H9 (cell line): Measurements from ENCODE around the gene BSDC1. TPM values are rescaled to one million over a fixed set of nuclear protein-coding genes. Genes with fewer than 3 reads are reported as not detected.

Experiments
- DNase-seq: peaks from one replicate; pipeline ENCODE4 v3.0.0-alpha.2; 2017
- H2AFZ ChIP-seq: one replicate; pipeline ENCODE4 v1.6.1; 2013; ENCODE audit warnings: mild to moderate bottlenecking, low read length, control low read depth, moderate library complexity
- H2AK5ac ChIP-seq: 2 replicates; pipeline ENCODE4 v1.6.1; 2013; ENCODE audit warnings: low read length, control low read depth, mixed read lengths; ENCODE audit not compliant: insufficient read length
- H2BK120ac ChIP-seq: one replicate; pipeline ENCODE4 v1.6.1; 2013; ENCODE audit warnings: low read depth, mild to moderate bottlenecking, low read length, control low read depth, inconsistent platforms; ENCODE audit not compliant: poor library complexity, severe bottlenecking
- H2BK12ac ChIP-seq: 2 replicates; pipeline ENCODE4 v1.6.1; 2013; ENCODE audit warnings: low read length, control low read depth, mixed read lengths, low read depth; ENCODE audit not compliant: insufficient read length
- H2BK15ac ChIP-seq: 2 replicates; pipeline ENCODE4 v1.6.1; 2013; ENCODE audit warnings: low read depth, low read length, control low read depth
- H2BK20ac ChIP-seq: one replicate; pipeline ENCODE4 v1.6.1; 2013; ENCODE audit warnings: low read depth, mild to moderate bottlenecking, low read length, control low read depth, inconsistent platforms; ENCODE audit not compliant: poor library complexity, severe bottlenecking
- H2BK5ac ChIP-seq: 2 replicates; pipeline ENCODE4 v1.6.1; 2013; ENCODE audit warnings: low read length, control low read depth, mixed read lengths; ENCODE audit not compliant: insufficient read length
- H3K14ac ChIP-seq: 2 replicates; pipeline ENCODE4 v1.6.1; 2013; ENCODE audit warnings: low read length, control low read depth; ENCODE audit not compliant: insufficient read depth
- H3K18ac ChIP-seq: 2 replicates; pipeline ENCODE4 v1.6.1; 2013; ENCODE audit warnings: low read depth, mild to moderate bottlenecking, mixed read lengths, low read length, control low read depth; ENCODE audit not compliant: insufficient read length
- H3K23ac ChIP-seq: 2 replicates; pipeline ENCODE4 v1.6.1; 2013; ENCODE audit warnings: low read length, control low read depth, mixed read lengths, low read depth; ENCODE audit not compliant: insufficient read length
- H3K23me2 ChIP-seq: 2 replicates; pipeline ENCODE4 v1.6.1; 2013; ENCODE audit warnings: low read depth, mild to moderate bottlenecking, mixed read lengths, low read length, control low read depth; ENCODE audit not compliant: insufficient read length, poor library complexity, severe bottlenecking
- H3K27ac ChIP-seq: 2 replicates; pipeline ENCODE4 v1.5.1; 2013; ENCODE audit warnings: low read length, control low read depth, mixed read lengths, low read depth; ENCODE audit not compliant: insufficient read length
- H3K27me3 ChIP-seq: 2 replicates; pipeline ENCODE4 v1.6.1; 2013; ENCODE audit warnings: low read length, control low read depth, inconsistent platforms; ENCODE audit not compliant: insufficient read depth
- H3K4ac ChIP-seq: 2 replicates; pipeline ENCODE4 v1.6.1; 2013; ENCODE audit warnings: low read depth, mild to moderate bottlenecking, control low read depth, inconsistent platforms, low read length, moderate library complexity
- H3K4me1 ChIP-seq: 2 replicates; pipeline ENCODE4 v1.6.1; 2013; ENCODE audit warnings: low read length, control low read depth, inconsistent platforms; ENCODE audit not compliant: insufficient read depth
- H3K4me2 ChIP-seq: 2 replicates; pipeline ENCODE4 v1.6.1; 2013; ENCODE audit warnings: low read length, control low read depth, mixed read lengths; ENCODE audit not compliant: insufficient read length, insufficient read depth
- H3K56ac ChIP-seq: 2 replicates; pipeline ENCODE4 v1.6.1; 2013; ENCODE audit warnings: low read depth, mild to moderate bottlenecking, mixed read lengths, low read length, control low read depth; ENCODE audit not compliant: insufficient read length
- H3K79me1 ChIP-seq: 2 replicates; pipeline ENCODE4 v1.6.1; 2013; ENCODE audit warnings: low read depth, mild to moderate bottlenecking, moderate library complexity, low read length, control low read depth, inconsistent platforms; ENCODE audit not compliant: insufficient read depth, poor library complexity, severe bottlenecking
- H3K79me2 ChIP-seq: 2 replicates; pipeline ENCODE4 v1.6.1; 2013; ENCODE audit warnings: low read length, control low read depth, inconsistent platforms; ENCODE audit not compliant: insufficient read depth
- H3K9ac ChIP-seq: 2 replicates; pipeline ENCODE4 v1.6.1; 2013; ENCODE audit warnings: low read length, control low read depth, mixed read lengths; ENCODE audit not compliant: insufficient read length; ENCODE audit errors: extremely low read depth
- H3K9me3 ChIP-seq: one replicate; pipeline ENCODE4 v1.6.1; 2013; ENCODE audit warnings: low read depth, low read length, inconsistent platforms; ENCODE audit not compliant: control insufficient read depth
- H3T11ph ChIP-seq: one replicate; pipeline ENCODE4 v1.6.1; 2013; ENCODE audit warnings: mild to moderate bottlenecking, low read length, control low read depth, inconsistent platforms
- H4K20me1 ChIP-seq: one replicate; pipeline ENCODE4 v1.6.1; 2013; ENCODE audit not compliant: control insufficient read depth, insufficient read length, insufficient read depth
- H4K5ac ChIP-seq: 2 replicates; pipeline ENCODE4 v1.6.1; 2013; ENCODE audit warnings: low read depth, mild to moderate bottlenecking, mixed read lengths, low read length, control low read depth; ENCODE audit not compliant: insufficient read length
- H4K8ac ChIP-seq: replicated peaks from 2 replicates; pipeline ENCODE4 v1.6.1; 2013; ENCODE audit warnings: low read length, control low read depth, mixed read lengths, low read depth; ENCODE audit not compliant: insufficient read length
- H4K91ac ChIP-seq: 2 replicates; pipeline ENCODE4 v1.6.1; 2013; ENCODE audit warnings: low read depth, mild to moderate bottlenecking, moderate library complexity, mixed read lengths, low read length, control low read depth; ENCODE audit not compliant: insufficient read length
- H3K27ac Mint-ChIP-seq, 3 experiments: 2 replicates in 2 of 3; 3 replicates in 1 of 3; pipeline ENCODE4 v1.8.0; 2020 to 2021; ENCODE audit warnings: mixed read lengths in 3 of 3, mild to moderate bottlenecking in 1 of 3, moderate library complexity in 1 of 3
- H3K27me3 Mint-ChIP-seq: 2 replicates; pipeline ENCODE4 v1.8.0; 2021; ENCODE audit warnings: low read depth, mild to moderate bottlenecking, moderate library complexity, mixed read lengths
- H3K36me3 Mint-ChIP-seq, 3 experiments: 2 replicates in 2 of 3; 3 replicates in 1 of 3; pipeline ENCODE4 v1.8.0; 2020 to 2021; ENCODE audit warnings: low read depth in 3 of 3, mixed read lengths in 3 of 3; ENCODE audit not compliant: insufficient read depth in 1 of 3
- H3K4me1 Mint-ChIP-seq, 2 experiments: 2 replicates each; pipeline ENCODE4 v1.8.0; 2020; ENCODE audit warnings: mixed read lengths in 2 of 2
- H3K4me3 Mint-ChIP-seq, 2 experiments: 2 replicates in 1 of 2; 3 replicates in 1 of 2; pipeline ENCODE4 v1.8.0; 2020 to 2021; ENCODE audit warnings: mild to moderate bottlenecking in 2 of 2, mixed read lengths in 2 of 2, moderate library complexity in 1 of 2
- H3K9me3 Mint-ChIP-seq, 2 experiments: 2 replicates in 1 of 2; 3 replicates in 1 of 2; pipeline ENCODE4 v1.8.0; 2020; ENCODE audit warnings: mild to moderate bottlenecking in 2 of 2, mixed read lengths in 2 of 2, moderate library complexity in 1 of 2
- CTCF ChIP-seq: fragments of 200-600 bp; sonication (generic); conservative IDR thresholded peaks from 3 replicates; pipeline ENCODE4 v1.8.0; 2021; ENCODE audit warnings: antibody characterized with exemption, mild to moderate bottlenecking
- WGBS: extraction: QIAGEN DNeasy Blood & Tissue Kit; methylation state at CpG from one replicate; pipeline ENCODE4 v1.1.7; 2013; ENCODE audit warnings: missing lambda C conversion rate, low lambda C conversion rate, mixed read lengths; ENCODE audit not compliant: insufficient read length; ENCODE audit errors: extremely low coverage; 5-methylcytosine and 5-hydroxymethylcytosine counted together
- total RNA-seq: library from RNA; stranded (reverse); gene quantifications from 2 replicates; pipeline ENCODE4 v1.2.1, GENCODE V29; 2021

BSDC1 gene
- total RNA-seq, 1 experiment from 2014 or later: 52.6 TPM

- no CpG with 5 or more reads among the region's 28 CpGs for WGBS
- H2BK120ac ChIP-seq: no peak overlapping the region
- H3K9ac ChIP-seq: no peak overlapping the region
Observed at GRCh38 chr1:32350785-32351398, 43.3 kb downstream of the BSDC1 start.

More at GRCh38 chr1:32350785-32351398, 43.3 kb downstream of the BSDC1 start:
- H3K23ac ChIP-seq: no peak overlapping the region
- TF ChIP-seq CTCF: peak; percentile 68
- no peaks in the 10 kb centered on the region for H3K9me3 ChIP-seq
- no peak overlapping the region for H3K27ac ChIP-seq
- H2BK12ac ChIP-seq: no peak overlapping the region
- no peak overlapping the region for H2BK5ac ChIP-seq
- H3K4me3 Mint-ChIP-seq: peak overlapping the region; percentile 85 to 91
- no peaks in the 10 kb centered on the region for H3K79me1 ChIP-seq
- H2AFZ ChIP-seq: no peak overlapping the region
- H2AK5ac ChIP-seq: no peak overlapping the region
- H3T11ph ChIP-seq: no peak overlapping the region
- peaks cover 20 to 22% of the 10 kb centered on the region in 2 experiments for H3K4me1 Mint-ChIP-seq
- H4K20me1 ChIP-seq: no peaks in the 10 kb centered on the region
- no peaks in the 10 kb centered on the region for H3K4me1 ChIP-seq
- H3K56ac ChIP-seq: no peak overlapping the region
- H3K9me3 Mint-ChIP-seq: peaks cover 9 to 10% of the 10 kb centered on the region in 2 experiments
- peak; percentile 79 for DNase-seq
- H4K8ac ChIP-seq: no peak overlapping the region
- H3K27me3 Mint-ChIP-seq: peaks cover 44% of the 10 kb centered on the region
- peak overlapping the region; percentile 88 for H3K18ac ChIP-seq
- H2BK20ac ChIP-seq: no peak overlapping the region
- peaks cover 3% of the 10 kb centered on the region; the same call in 1 of the 2 replicates for H3K27me3 ChIP-seq
- peaks cover 7% of the 10 kb centered on the region for H3K23me2 ChIP-seq
- no peak overlapping the region for H4K5ac ChIP-seq
- no peak overlapping the region for H3K4ac ChIP-seq
- peak overlapping the region; percentile 92 to 93 (median 92); a peak in 5 of 7 replicates for H3K27ac Mint-ChIP-seq
- no peaks in the 10 kb centered on the region for H3K79me2 ChIP-seq
- H2BK15ac ChIP-seq: no peak overlapping the region
- no peak overlapping the region for H4K91ac ChIP-seq
- H3K14ac ChIP-seq: peak overlapping the region; percentile 83
- peaks cover 6 to 25% (median 9%) of the 10 kb centered on the region in 3 experiments for H3K36me3 Mint-ChIP-seq
- H3K4me2 ChIP-seq: peak overlapping the region; percentile 41
